SK-N-SH (cell line): ENCODE data around the gene BAHCC1. TPM values are rescaled to one million over a fixed set of nuclear protein-coding genes. Genes with fewer than 3 reads are reported as not detected.

ENCODE experiments used
- CTCF ChIA-PET: fragments of 300-600, 350-600 bp; formaldehyde crosslinking; extraction: SDS; loops from one replicate; lab custom pipeline; 2021; lab: Yijun Ruan, JAX
- POLR2A ChIA-PET: fragments of 350-600 bp; sonication (Branson Sonifier 250); formaldehyde crosslinking; extraction: SDS; loops from one replicate; lab custom pipeline; 2020; ENCODE audit warnings: antibody characterized with exemption, inconsistent platforms; lab: Yijun Ruan, JAX
- DNase-seq: peaks from one replicate; pipeline ENCODE4 v3.0.0; 2012
- H2AFZ ChIP-seq: fragments of 200-600 bp; sonication (generic); 2 replicates; pipeline ENCODE4 v1.8.1; 2016; ENCODE audit warnings: antibody characterized with exemption, mild to moderate bottlenecking, low read depth
- H3F3A ChIP-seq: fragments of 200-600 bp; sonication (generic); replicated peaks from 2 replicates; pipeline ENCODE3; 2016; ENCODE audit warnings: antibody characterized with exemption, mild to moderate bottlenecking; ENCODE audit not compliant: insufficient read depth
- H3K27ac ChIP-seq, 2 experiments: fragments of 200-500 bp in 1 of 2; fragments of 200-600 bp in 1 of 2; sonication (Bioruptor generic) in 1 of 2; sonication (generic), shearing (Covaris generic) in 1 of 2; 2 replicates each; pipeline versions ENCODE4 v1.5.1 to v1.6.1; 2014 to 2016; ENCODE audit warnings: low read depth in 2 of 2, inconsistent platforms in 1 of 2, low read length in 1 of 2, mild to moderate bottlenecking in 1 of 2, mixed read lengths in 1 of 2
- H3K27me3 ChIP-seq: fragments of 200-600 bp; sonication (generic), shearing (Covaris generic); 2 replicates; pipeline ENCODE4 v1.6.1; 2016; ENCODE audit warnings: mixed run types; ENCODE audit not compliant: insufficient read depth
- H3K36me3 ChIP-seq, 2 experiments: fragments of 200-500 bp in 1 of 2; fragments of 200-600 bp in 1 of 2; sonication (Bioruptor generic) in 1 of 2; sonication (generic) in 1 of 2; replicated peaks in 1 of 2; 2 replicates each; pipeline versions ENCODE3 to v1.5.1; 2014 to 2016; ENCODE audit warnings: low read length in 1 of 2, mild to moderate bottlenecking in 1 of 2; ENCODE audit not compliant: insufficient read depth in 2 of 2, control insufficient read depth in 1 of 2
- H3K4me1 ChIP-seq, 2 experiments: fragments of 200-500 bp in 1 of 2; fragments of 200-600 bp in 1 of 2; sonication (Bioruptor generic) in 1 of 2; sonication (generic), shearing (Covaris generic) in 1 of 2; 2 replicates each; pipeline versions ENCODE4 v1.5.1 to v1.6.1; 2014 to 2016; ENCODE audit warnings: low read depth in 1 of 2, low read length in 1 of 2, mixed run types in 1 of 2; ENCODE audit not compliant: insufficient read depth in 2 of 2, control insufficient read depth in 1 of 2
- H3K4me2 ChIP-seq: fragments of 200-600 bp; sonication (generic), shearing (Covaris generic); 2 replicates; pipeline ENCODE4 v1.6.1; 2017; ENCODE audit warnings: mixed run types
- H3K4me3 ChIP-seq, 2 experiments: fragments of 200-500 bp in 1 of 2; fragments of 200-600 bp in 1 of 2; sonication (Bioruptor generic) in 1 of 2; sonication (generic), shearing (Covaris generic) in 1 of 2; 2 replicates each; pipeline versions ENCODE4 v1.5.1 to v1.8.1; 2014 to 2016; ENCODE audit warnings: low read depth in 2 of 2, inconsistent platforms in 1 of 2, low read length in 1 of 2, mild to moderate bottlenecking in 1 of 2, mixed read lengths in 1 of 2, moderate library complexity in 1 of 2
- H3K79me2 ChIP-seq: fragments of 200-600 bp; sonication (generic); 2 replicates; pipeline ENCODE4 v1.8.1; 2017; ENCODE audit warnings: mild to moderate bottlenecking; ENCODE audit not compliant: insufficient read depth
- H3K9ac ChIP-seq: fragments of 200-600 bp; sonication (generic); 2 replicates; pipeline ENCODE4 v1.6.1; 2017; ENCODE audit warnings: mixed run types
- H3K9me2 ChIP-seq: fragments of 200-600 bp; sonication (generic); 2 replicates; pipeline ENCODE4 v1.6.1; 2017; ENCODE audit warnings: mixed run types
- H3K9me3 ChIP-seq: fragments of 200-600 bp; sonication (generic); 2 replicates; pipeline ENCODE4 v1.6.1; 2017; ENCODE audit warnings: mixed run types, mild to moderate bottlenecking, moderate library complexity
- H4K20me1 ChIP-seq: fragments of 200-600 bp; sonication (generic); 2 replicates; pipeline ENCODE4 v1.6.1; 2017; ENCODE audit warnings: mild to moderate bottlenecking, mixed run types; ENCODE audit not compliant: insufficient read depth
- CHD2 ChIP-seq: fragments of 150-350 bp; IDR thresholded peaks from 2 replicates; pipeline ENCODE4 v1.6.1; 2018; ENCODE audit warnings: low read length; ENCODE audit not compliant: partially characterized antibody
- ELF1 ChIP-seq: IDR thresholded peaks from 2 replicates; pipeline ENCODE4 v1.4.0; 2012
- EP300 ChIP-seq, 2 experiments: IDR thresholded peaks; 2 replicates each; pipeline versions ENCODE4 v1.4.0 to v1.6.1; 2012; ENCODE audit warnings: borderline replicate concordance in 1 of 2, low read depth in 1 of 2, low read length in 1 of 2
- FOSL2 ChIP-seq: IDR thresholded peaks from 2 replicates; pipeline ENCODE4 v1.4.0; 2012; ENCODE audit warnings: low read depth, mild to moderate bottlenecking, moderate library complexity, borderline replicate concordance
- FOXM1 ChIP-seq: IDR thresholded peaks from 2 replicates; pipeline ENCODE4 v1.4.0; 2012; ENCODE audit warnings: low read depth, mild to moderate bottlenecking
- GABPA ChIP-seq: IDR thresholded peaks from 2 replicates; pipeline ENCODE4 v1.4.0; 2012; ENCODE audit warnings: low read depth, mild to moderate bottlenecking
- NFIC ChIP-seq: IDR thresholded peaks from 2 replicates; pipeline ENCODE4 v1.4.0; 2012; ENCODE audit warnings: borderline replicate concordance
- RAD21 ChIP-seq: IDR thresholded peaks from 2 replicates; pipeline ENCODE4 v1.6.1; 2012; ENCODE audit warnings: mild to moderate bottlenecking, low read length
- RCOR1 ChIP-seq: fragments of 150-350 bp; IDR thresholded peaks from 2 replicates; pipeline ENCODE4 v1.6.1; 2017; ENCODE audit warnings: antibody characterized with exemption, low read length
- RFX5 ChIP-seq: IDR thresholded peaks from 2 replicates; pipeline ENCODE4 v1.6.1; 2012; ENCODE audit warnings: mild to moderate bottlenecking, improper control_type of control experiment, low read length
- SIN3A ChIP-seq: IDR thresholded peaks from 2 replicates; pipeline ENCODE4 v1.6.1; 2012; ENCODE audit warnings: low read depth, mild to moderate bottlenecking, low read length, moderate library complexity, borderline replicate concordance
- TAF1 ChIP-seq: IDR thresholded peaks from 2 replicates; pipeline ENCODE4 v1.6.1; 2012; ENCODE audit warnings: low read depth, mild to moderate bottlenecking, low read length, moderate library complexity, borderline replicate concordance
- YY1 ChIP-seq: IDR thresholded peaks from 2 replicates; pipeline ENCODE4 v1.4.0; 2012; ENCODE audit warnings: low read depth, mild to moderate bottlenecking
- WGBS: methylation state at CpG from one replicate; pipeline ENCODE4 v1.1.6; 2017; ENCODE audit warnings: low lambda C conversion rate; 5-methylcytosine and 5-hydroxymethylcytosine counted together
- polyA plus RNA-seq, 3 experiments: library from polyadenylated mRNA; depleted of rRNA; stranded (reverse); fragments of >200 nt; gene quantifications; 2 replicates each; pipeline ENCODE4 v1.2.3, GENCODE V29; 2012
- TF ChIP-seq, protein P1 (sequence below): IDR thresholded peaks from 2 replicates; pipeline ENCODE4 v1.4.0; 2012; ENCODE audit warnings: low read depth, borderline replicate concordance
- TF ChIP-seq, protein P2 (sequence below): IDR thresholded peaks from 2 replicates; pipeline ENCODE4 v1.4.0; 2012; ENCODE audit warnings: low read depth, borderline replicate concordance
- TF ChIP-seq, protein P3 (sequence below): IDR thresholded peaks from 2 replicates; pipeline ENCODE4; 2012
- TF ChIP-seq, protein P4 (sequence below): fragments of 200-600 bp; sonication (generic); IDR thresholded peaks from 2 replicates; pipeline ENCODE4 v1.6.1; 2017; ENCODE audit warnings: antibody characterized with exemption, mild to moderate bottlenecking, moderate library complexity

The BAHCC1 gene
- polyA plus RNA-seq, 1 of the 3 experiments (the other 2 are of a cell fraction) = 6.4 TPM

DNA sequence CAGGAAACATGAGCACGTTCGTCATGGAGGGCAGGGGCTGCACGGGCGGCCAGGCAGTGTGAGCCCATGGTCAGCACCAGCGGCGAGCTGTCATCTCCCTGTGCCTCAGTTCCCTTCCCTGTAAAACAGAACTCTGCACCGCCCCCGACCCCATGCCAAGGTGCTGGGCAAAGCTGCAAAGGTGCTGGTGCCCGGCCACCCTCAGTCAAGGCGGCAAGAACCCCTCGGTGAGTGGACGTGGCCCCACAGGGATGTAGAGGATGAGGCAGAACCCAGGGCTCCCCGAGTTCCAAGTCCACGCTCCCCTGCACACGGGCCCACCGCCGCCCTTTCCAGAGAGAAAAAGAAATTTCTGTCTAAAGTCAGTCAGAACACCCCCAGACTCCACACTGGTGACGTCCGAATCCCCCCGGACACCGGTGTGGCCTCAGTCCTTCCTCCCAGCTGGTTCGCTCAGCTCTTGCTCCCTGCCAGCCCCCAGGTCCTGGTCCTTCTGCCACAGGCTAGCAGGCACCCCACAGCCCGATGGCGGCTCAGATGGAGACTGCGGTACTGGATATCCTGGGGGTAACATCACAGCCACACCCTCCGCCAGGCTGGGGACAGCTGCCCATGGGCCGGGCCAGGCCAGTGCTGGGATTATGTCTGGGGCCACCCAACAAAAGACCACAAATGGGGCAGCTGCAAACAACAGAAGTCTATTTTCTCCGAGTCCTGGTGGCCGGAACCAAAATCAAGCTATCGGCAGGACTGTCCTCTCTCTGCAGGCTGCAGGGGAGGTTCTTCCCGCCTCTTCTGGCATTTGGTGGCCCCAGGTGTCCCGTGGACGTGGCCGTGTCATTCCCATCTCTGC, 14.4 kb upstream of the BAHCC1 start (continued):
- TF ChIP-seq, protein P1, sequence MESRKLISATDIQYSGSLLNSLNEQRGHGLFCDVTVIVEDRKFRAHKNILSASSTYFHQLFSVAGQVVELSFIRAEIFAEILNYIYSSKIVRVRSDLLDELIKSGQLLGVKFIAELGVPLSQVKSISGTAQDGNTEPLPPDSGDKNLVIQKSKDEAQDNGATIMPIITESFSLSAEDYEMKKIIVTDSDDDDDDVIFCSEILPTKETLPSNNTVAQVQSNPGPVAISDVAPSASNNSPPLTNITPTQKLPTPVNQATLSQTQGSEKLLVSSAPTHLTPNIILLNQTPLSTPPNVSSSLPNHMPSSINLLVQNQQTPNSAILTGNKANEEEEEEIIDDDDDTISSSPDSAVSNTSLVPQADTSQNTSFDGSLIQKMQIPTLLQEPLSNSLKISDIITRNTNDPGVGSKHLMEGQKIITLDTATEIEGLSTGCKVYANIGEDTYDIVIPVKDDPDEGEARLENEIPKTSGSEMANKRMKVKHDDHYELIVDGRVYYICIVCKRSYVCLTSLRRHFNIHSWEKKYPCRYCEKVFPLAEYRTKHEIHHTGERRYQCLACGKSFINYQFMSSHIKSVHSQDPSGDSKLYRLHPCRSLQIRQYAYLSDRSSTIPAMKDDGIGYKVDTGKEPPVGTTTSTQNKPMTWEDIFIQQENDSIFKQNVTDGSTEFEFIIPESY = no peak
- TF ChIP-seq RFX5 (no peak), YY1 (no peak), TAF1 (no peak)

DNA sequence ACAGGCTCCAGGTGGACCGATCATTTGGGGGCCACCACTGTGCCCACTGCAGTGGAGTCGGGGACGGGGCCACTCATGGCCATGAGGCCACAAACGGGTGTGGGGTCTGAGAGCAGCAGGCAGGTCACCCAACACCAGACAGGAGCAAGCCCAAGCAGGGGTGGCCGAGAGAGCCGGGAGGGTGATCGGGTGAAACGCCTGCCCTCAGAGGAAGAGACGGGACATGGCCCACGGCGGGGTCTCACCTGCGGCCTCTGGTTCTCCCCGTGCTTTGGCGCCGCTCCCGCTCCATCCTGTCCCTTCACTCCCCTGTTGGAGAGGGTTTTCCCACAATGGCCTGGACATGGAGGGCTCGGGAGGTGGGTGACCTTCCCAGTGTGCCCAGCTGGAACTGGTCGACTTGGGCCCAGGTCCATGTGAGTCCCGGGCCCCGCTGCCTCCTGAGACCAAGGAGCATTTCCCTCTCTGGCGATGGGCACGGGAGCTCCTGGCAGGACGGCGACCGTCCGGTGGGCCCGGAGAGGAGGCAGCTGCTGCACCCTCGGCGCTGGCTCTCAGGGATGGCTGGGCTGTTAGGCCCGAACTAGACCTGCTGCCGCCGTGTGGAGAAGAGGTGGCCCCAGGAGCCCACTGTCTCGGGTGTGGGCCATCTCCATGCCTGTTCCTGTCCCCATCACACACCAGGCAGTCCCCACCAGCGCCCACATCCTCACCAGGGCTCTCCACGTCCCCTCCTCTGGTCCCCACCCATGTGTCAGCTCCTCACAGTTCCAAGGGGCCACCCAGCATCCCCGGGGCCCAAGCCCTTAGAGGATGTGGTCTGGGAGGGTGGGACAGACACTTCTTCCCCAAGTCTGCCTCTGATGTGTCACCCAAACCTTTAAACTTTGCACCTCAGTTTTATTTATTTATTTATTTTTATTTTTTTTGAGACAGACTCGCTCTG, 13.4 kb upstream of the BAHCC1 start:
- POLR2A ChIA-PET = no interaction called here
- no peaks in the 10 kb centered on the region for H4K20me1 ChIP-seq
- no peak for DNase-seq
- CTCF ChIA-PET = interaction anchor here (0.6 to 2.3 kb wide), 4 partner anchors 10 to 196 kb away, joined by 3 to 13 read pairs (median 6); no protein-coding TSS in a partner anchor
- 91% methylated on average over 34 of the region's 37 CpGs for WGBS
- H2AFZ ChIP-seq = no peak overlapping the region
- no peaks in the 10 kb centered on the region for H3K9me2 ChIP-seq
- no peaks in the 10 kb centered on the region for H3K9me3 ChIP-seq
- H3K4me2 ChIP-seq = no peak overlapping the region
- no peaks in the 10 kb centered on the region for H3K79me2 ChIP-seq
- no peak overlapping the region for H3K4me3 ChIP-seq
- no peaks in the 10 kb centered on the region for H3K27me3 ChIP-seq
- peaks cover 0 to 12% of the 10 kb centered on the region in 2 experiments; a peak in 1 of 4 replicates for H3K4me1 ChIP-seq
- TF ChIP-seq ELF1 = no peak
- TF ChIP-seq GABPA = no peak
- TF ChIP-seq FOSL2 = no peak
- no peak for TF ChIP-seq RAD21
- no peak for TF ChIP-seq RFX5
- no peak for TF ChIP-seq EP300 (IDR thresholded peaks at IDR 0.05; ENCODE audit: borderline replicate concordance in 1 of 2, low read depth in 1 of 2, low read length in 1 of 2)
- TF ChIP-seq NFIC = no peak
- no peak for TF ChIP-seq RCOR1
- TF ChIP-seq CHD2 = no peak
- TF ChIP-seq SIN3A = no peak
- TF ChIP-seq, protein P2, sequence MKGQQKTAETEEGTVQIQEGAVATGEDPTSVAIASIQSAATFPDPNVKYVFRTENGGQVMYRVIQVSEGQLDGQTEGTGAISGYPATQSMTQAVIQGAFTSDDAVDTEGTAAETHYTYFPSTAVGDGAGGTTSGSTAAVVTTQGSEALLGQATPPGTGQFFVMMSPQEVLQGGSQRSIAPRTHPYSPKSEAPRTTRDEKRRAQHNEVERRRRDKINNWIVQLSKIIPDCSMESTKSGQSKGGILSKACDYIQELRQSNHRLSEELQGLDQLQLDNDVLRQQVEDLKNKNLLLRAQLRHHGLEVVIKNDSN = no peak
- no peak for TF ChIP-seq FOXM1
- TF ChIP-seq, protein P3, sequence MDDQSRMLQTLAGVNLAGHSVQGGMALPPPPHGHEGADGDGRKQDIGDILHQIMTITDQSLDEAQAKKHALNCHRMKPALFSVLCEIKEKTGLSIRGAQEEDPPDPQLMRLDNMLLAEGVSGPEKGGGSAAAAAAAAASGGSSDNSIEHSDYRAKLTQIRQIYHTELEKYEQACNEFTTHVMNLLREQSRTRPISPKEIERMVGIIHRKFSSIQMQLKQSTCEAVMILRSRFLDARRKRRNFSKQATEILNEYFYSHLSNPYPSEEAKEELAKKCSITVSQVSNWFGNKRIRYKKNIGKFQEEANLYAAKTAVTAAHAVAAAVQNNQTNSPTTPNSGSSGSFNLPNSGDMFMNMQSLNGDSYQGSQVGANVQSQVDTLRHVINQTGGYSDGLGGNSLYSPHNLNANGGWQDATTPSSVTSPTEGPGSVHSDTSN = no peak
- TF ChIP-seq, protein P4, sequence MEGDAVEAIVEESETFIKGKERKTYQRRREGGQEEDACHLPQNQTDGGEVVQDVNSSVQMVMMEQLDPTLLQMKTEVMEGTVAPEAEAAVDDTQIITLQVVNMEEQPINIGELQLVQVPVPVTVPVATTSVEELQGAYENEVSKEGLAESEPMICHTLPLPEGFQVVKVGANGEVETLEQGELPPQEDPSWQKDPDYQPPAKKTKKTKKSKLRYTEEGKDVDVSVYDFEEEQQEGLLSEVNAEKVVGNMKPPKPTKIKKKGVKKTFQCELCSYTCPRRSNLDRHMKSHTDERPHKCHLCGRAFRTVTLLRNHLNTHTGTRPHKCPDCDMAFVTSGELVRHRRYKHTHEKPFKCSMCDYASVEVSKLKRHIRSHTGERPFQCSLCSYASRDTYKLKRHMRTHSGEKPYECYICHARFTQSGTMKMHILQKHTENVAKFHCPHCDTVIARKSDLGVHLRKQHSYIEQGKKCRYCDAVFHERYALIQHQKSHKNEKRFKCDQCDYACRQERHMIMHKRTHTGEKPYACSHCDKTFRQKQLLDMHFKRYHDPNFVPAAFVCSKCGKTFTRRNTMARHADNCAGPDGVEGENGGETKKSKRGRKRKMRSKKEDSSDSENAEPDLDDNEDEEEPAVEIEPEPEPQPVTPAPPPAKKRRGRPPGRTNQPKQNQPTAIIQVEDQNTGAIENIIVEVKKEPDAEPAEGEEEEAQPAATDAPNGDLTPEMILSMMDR = no peak
- H3K27ac ChIP-seq = no peak overlapping the region
- H3K36me3 ChIP-seq = no peaks in the 10 kb centered on the region
- no peak overlapping the region for H3K9ac ChIP-seq
- peaks cover 4% of the 10 kb centered on the region for H3F3A ChIP-seq
